HL-60 (cell line): ENCODE results near the gene DCDC2C.

Experiments
- TF ChIP-seq, protein P1 (sequence below): IDR thresholded peaks from one replicate; pipeline ENCODE4 v1.5.1; 2011; ENCODE audit warnings: low read length, control low read depth, inconsistent platforms; ENCODE audit not compliant: insufficient read depth
- TF ChIP-seq, protein P2 (sequence below): IDR thresholded peaks from 2 replicates; pipeline ENCODE4 v1.6.1; 2012; ENCODE audit warnings: low read depth; ENCODE audit not compliant: insufficient replicate concordance

DNA sequence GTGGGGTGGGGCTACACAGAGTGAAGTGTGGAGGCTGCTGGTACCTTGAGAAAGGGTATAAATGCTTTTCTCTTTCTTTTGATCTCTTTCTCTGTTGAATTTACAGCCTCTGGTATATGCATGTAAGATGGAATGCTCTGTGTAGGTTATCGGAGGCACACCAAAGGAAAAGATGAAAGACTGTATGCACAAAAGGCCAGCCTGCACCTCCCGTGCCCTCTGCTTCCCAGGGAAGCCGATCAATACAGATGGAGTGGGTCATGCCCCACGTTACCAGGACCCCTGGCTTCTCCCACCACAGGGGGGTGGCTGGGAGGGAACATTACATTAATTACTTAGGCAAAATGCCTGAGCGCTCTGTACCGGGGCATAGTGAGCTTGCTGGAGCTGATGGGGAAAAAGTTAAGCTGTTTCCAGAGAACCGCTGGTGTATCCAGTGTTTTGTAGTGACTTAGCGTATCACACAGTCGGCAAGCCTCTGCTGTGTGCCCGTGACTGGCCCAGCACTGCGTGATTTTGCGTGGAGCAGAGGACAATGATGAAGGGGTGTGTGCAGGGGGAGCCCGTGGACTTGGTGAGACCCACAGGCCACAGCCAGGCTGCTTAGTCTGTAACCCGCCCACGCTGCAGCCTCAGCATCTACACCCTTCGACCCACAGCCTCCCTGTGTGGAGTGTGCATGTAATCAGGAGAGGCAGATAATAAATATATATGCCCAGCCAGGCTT is 37.3 kb upstream of the DCDC2C start:
- TF ChIP-seq, protein P1, sequence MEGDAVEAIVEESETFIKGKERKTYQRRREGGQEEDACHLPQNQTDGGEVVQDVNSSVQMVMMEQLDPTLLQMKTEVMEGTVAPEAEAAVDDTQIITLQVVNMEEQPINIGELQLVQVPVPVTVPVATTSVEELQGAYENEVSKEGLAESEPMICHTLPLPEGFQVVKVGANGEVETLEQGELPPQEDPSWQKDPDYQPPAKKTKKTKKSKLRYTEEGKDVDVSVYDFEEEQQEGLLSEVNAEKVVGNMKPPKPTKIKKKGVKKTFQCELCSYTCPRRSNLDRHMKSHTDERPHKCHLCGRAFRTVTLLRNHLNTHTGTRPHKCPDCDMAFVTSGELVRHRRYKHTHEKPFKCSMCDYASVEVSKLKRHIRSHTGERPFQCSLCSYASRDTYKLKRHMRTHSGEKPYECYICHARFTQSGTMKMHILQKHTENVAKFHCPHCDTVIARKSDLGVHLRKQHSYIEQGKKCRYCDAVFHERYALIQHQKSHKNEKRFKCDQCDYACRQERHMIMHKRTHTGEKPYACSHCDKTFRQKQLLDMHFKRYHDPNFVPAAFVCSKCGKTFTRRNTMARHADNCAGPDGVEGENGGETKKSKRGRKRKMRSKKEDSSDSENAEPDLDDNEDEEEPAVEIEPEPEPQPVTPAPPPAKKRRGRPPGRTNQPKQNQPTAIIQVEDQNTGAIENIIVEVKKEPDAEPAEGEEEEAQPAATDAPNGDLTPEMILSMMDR, result no peak
- TF ChIP-seq, protein P2, sequence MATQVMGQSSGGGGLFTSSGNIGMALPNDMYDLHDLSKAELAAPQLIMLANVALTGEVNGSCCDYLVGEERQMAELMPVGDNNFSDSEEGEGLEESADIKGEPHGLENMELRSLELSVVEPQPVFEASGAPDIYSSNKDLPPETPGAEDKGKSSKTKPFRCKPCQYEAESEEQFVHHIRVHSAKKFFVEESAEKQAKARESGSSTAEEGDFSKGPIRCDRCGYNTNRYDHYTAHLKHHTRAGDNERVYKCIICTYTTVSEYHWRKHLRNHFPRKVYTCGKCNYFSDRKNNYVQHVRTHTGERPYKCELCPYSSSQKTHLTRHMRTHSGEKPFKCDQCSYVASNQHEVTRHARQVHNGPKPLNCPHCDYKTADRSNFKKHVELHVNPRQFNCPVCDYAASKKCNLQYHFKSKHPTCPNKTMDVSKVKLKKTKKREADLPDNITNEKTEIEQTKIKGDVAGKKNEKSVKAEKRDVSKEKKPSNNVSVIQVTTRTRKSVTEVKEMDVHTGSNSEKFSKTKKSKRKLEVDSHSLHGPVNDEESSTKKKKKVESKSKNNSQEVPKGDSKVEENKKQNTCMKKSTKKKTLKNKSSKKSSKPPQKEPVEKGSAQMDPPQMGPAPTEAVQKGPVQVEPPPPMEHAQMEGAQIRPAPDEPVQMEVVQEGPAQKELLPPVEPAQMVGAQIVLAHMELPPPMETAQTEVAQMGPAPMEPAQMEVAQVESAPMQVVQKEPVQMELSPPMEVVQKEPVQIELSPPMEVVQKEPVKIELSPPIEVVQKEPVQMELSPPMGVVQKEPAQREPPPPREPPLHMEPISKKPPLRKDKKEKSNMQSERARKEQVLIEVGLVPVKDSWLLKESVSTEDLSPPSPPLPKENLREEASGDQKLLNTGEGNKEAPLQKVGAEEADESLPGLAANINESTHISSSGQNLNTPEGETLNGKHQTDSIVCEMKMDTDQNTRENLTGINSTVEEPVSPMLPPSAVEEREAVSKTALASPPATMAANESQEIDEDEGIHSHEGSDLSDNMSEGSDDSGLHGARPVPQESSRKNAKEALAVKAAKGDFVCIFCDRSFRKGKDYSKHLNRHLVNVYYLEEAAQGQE, result no peak
